Endodermal cell (in vitro differentiated cells): Measurements from ENCODE around the gene MTREX. TPM values are rescaled to one million over a fixed set of nuclear protein-coding genes. Genes with fewer than 3 reads are reported as not detected.

Experiments
- DNase-seq: peaks from one replicate; pipeline ENCODE4 v3.0.0-alpha.2; 2017
- H3K27ac ChIP-seq: 2 replicates; pipeline ENCODE4 v1.5.1; 2013; ENCODE audit warnings: mild to moderate bottlenecking, low read depth, low read length, moderate library complexity
- H3K27me3 ChIP-seq: 2 replicates; pipeline ENCODE4 v1.6.1; 2013; ENCODE audit warnings: mild to moderate bottlenecking, low read length, moderate library complexity; ENCODE audit not compliant: insufficient read depth, control insufficient read depth, poor library complexity, severe bottlenecking
- H3K36me3 ChIP-seq: 2 replicates; pipeline ENCODE4 v1.7.0; 2013; ENCODE audit warnings: mild to moderate bottlenecking, low read length, moderate library complexity; ENCODE audit not compliant: control insufficient read depth, insufficient read depth
- H3K4me1 ChIP-seq: one replicate; pipeline ENCODE4 v1.7.0; 2013; ENCODE audit warnings: low read length; ENCODE audit not compliant: control insufficient read depth, insufficient read depth
- H3K4me3 ChIP-seq: 2 replicates; pipeline ENCODE4 v1.5.1; 2013; ENCODE audit warnings: mild to moderate bottlenecking, low read length, moderate library complexity
- H3K9ac ChIP-seq: 2 replicates; pipeline ENCODE4 v1.6.1; 2013; ENCODE audit warnings: mild to moderate bottlenecking, low read length, moderate library complexity; ENCODE audit not compliant: poor library complexity, severe bottlenecking; ENCODE audit errors: extremely low read depth
- H3K9me3 ChIP-seq: 2 replicates; pipeline ENCODE4 v1.6.1; 2013; ENCODE audit warnings: mild to moderate bottlenecking, low read length, moderate library complexity; ENCODE audit not compliant: control insufficient read depth
- H3K27ac Mint-ChIP-seq: 2 replicates; pipeline ENCODE4 v1.8.0; 2020; ENCODE audit warnings: mixed read lengths
- H3K27me3 Mint-ChIP-seq: 2 replicates; pipeline ENCODE4 v1.8.0; 2021; ENCODE audit warnings: mild to moderate bottlenecking, mixed read lengths; ENCODE audit not compliant: insufficient read depth
- H3K36me3 Mint-ChIP-seq: 2 replicates; pipeline ENCODE4 v1.8.0; 2020; ENCODE audit warnings: low read depth, mixed read lengths
- H3K4me1 Mint-ChIP-seq: 2 replicates; pipeline ENCODE4 v1.8.0; 2020; ENCODE audit warnings: mixed read lengths
- H3K4me3 Mint-ChIP-seq: 2 replicates; pipeline ENCODE4 v1.8.0; 2020; ENCODE audit warnings: mild to moderate bottlenecking, moderate library complexity, mixed read lengths
- H3K9me3 Mint-ChIP-seq: 2 replicates; pipeline ENCODE4 v1.8.0; 2020; ENCODE audit warnings: mild to moderate bottlenecking, mixed read lengths
- CTCF ChIP-seq: fragments of 200-600 bp; sonication (generic); conservative IDR thresholded peaks from 2 replicates; pipeline ENCODE4 v1.5.0; 2021; ENCODE audit warnings: antibody characterized with exemption, mild to moderate bottlenecking
- WGBS, 2 experiments: methylation state at CpG; one replicate each; pipeline versions ENCODE4 v1.1.5 to v1.1.7; 2013; ENCODE audit warnings: missing lambda C conversion rate in 2 of 2, mixed read lengths in 1 of 2; ENCODE audit not compliant: insufficient coverage in 1 of 2, insufficient read length in 1 of 2; 5-methylcytosine and 5-hydroxymethylcytosine counted together
- total RNA-seq, 2 donors: library from RNA; stranded (reverse); fragmentation: NEBNext Ultra II Directional in 1 of 2; extraction: Animal tissue kit (Norgen Biotek cat#: 25700) in 1 of 2; gene quantifications; 2 replicates in 1 of 2; 3 replicates in 1 of 2; pipeline ENCODE4 v1.2.1, GENCODE V29; 2021

MTREX gene
- total RNA-seq, 2 donors from 2014 or later, result 91.0 to 106 TPM

DNA sequence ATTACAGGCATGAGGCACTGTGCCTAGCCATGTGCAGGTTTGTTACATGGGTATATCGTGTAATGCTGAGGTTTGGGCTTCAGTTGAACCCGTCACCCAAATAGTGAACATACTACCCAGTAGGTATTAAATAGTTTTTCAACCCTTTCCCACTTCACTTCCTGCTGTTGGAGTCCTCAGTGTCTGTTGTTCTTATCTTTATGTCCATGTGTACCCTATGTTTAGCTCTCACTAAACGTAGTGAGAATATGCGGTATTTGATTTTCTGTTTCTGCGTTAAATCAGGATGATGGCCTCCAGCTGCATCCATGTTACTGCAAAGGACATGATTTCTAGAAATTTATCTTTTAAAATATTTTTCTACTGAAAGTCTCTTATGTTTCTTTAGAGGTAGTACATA, 17.8 kb downstream of the MTREX start:
- H3K9me3 Mint-ChIP-seq, result no peaks in the 10 kb centered on the region
- no peak for DNase-seq
- no peaks in the 10 kb centered on the region for H3K4me1 Mint-ChIP-seq
- H3K9ac ChIP-seq, result no peak overlapping the region
- 93 to 94% methylated on average over 3 to 5 of the region's 5 CpGs for WGBS, 2 experiments
- no peak overlapping the region for H3K27ac Mint-ChIP-seq
- TF ChIP-seq CTCF, result no peak
- no peaks in the 10 kb centered on the region for H3K9me3 ChIP-seq
- H3K27ac ChIP-seq, result no peak overlapping the region
- H3K4me1 ChIP-seq, result no peaks in the 10 kb centered on the region
- no peak overlapping the region for H3K4me3 Mint-ChIP-seq
- H3K36me3 ChIP-seq, result peaks cover 62% of the 10 kb centered on the region
- H3K4me3 ChIP-seq, result no peak overlapping the region
- H3K36me3 Mint-ChIP-seq, result peaks cover 49% of the 10 kb centered on the region
- no peaks in the 10 kb centered on the region for H3K27me3 ChIP-seq
- H3K27me3 Mint-ChIP-seq, result no peaks in the 10 kb centered on the region

GRCh38 chr5:55327281-55327680, 19.5 kb downstream of the MTREX start:
- Mint-ChIP-seq H3K27me3 (no peaks in the 10 kb centered on the region), H3K9me3 (no peaks in the 10 kb centered on the region), H3K4me3 (no peak overlapping the region), H3K27ac (no peak overlapping the region), H3K36me3 (peaks cover 63% of the 10 kb centered on the region), H3K4me1 (no peaks in the 10 kb centered on the region)
- Histone ChIP-seq H3K9ac (no peak overlapping the region), H3K9me3 (no peaks in the 10 kb centered on the region), H3K27me3 (no peaks in the 10 kb centered on the region), H3K27ac (no peak overlapping the region), H3K4me1 (no peaks in the 10 kb centered on the region), H3K4me3 (no peak overlapping the region), H3K36me3 (peaks cover 78% of the 10 kb centered on the region)
- 92% methylated on average over 2 of the region's 2 CpGs; no CpG with 5 or more reads in 1 of the 2 experiments for WGBS, 2 experiments
- DNase-seq, result no peak
- TF ChIP-seq CTCF, result no peak

DNA sequence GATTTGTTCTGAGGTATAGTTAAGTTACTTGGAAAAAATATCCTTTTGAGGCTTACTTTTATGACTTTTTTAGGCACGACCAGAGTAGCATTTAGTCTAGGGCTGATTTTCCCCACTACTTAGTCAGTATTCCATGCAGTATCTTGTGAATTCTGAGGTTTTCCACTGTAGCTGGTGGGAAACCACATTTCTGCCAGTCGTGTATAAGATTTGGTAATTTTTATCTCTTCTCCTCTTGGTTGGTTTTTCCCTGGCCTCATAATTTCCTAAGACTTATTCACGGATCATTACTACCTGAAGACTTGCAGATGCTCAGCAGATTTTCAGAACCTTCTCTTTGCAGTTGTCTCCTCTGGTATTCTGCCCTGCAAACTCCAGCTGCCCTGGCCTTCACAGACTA, 23.5 kb downstream of the MTREX start:
- TF ChIP-seq CTCF, result no peak

More for the DNA sequence above, 23.5 kb downstream of the MTREX start:
- Mint-ChIP-seq H3K4me1 (no peaks in the 10 kb centered on the region), H3K4me3 (no peak overlapping the region), H3K27me3 (no peaks in the 10 kb centered on the region), H3K9me3 (no peaks in the 10 kb centered on the region), H3K36me3 (peaks cover 68% of the 10 kb centered on the region), H3K27ac (peak overlapping the region; percentile 49)
- Histone ChIP-seq H3K36me3 (peaks cover 78% of the 10 kb centered on the region), H3K4me3 (no peak overlapping the region), H3K9ac (no peak overlapping the region), H3K27ac (no peak overlapping the region), H3K4me1 (no peaks in the 10 kb centered on the region), H3K9me3 (no peaks in the 10 kb centered on the region), H3K27me3 (no peaks in the 10 kb centered on the region)
- no peak for DNase-seq
- WGBS, 2 experiments, result 84 to 99% methylated on average over 3 of the region's 3 CpGs
